Adipose tissue (tissue), 3 donors: ENCODE data around the gene ACTG2. TPM values are rescaled to one million over a fixed set of nuclear protein-coding genes. Genes with fewer than 3 reads are reported as not detected.

Experiments
- H3K27ac ChIP-seq: one replicate; pipeline ENCODE4 v1.5.1; 2013; ENCODE audit warnings: low read depth, low read length
- WGBS, 3 donors: extraction: QIAGEN DNeasy Blood & Tissue Kit; methylation state at CpG; one replicate each; pipeline ENCODE4 v1.1.7; 2013; 5-methylcytosine and 5-hydroxymethylcytosine counted together
- polyA plus RNA-seq, 3 donors: library from polyadenylated mRNA; stranded (reverse); fragments of 200-250 nt; gene quantifications; one replicate each; pipeline ENCODE4 v1.2.3, GENCODE V29; 2013
- donor health status: healthy with polysubstance abuse.
- donor health status: Bipolar disorder and iron deficiency.
- donor health status: healthy.

Gene ACTG2
- polyA plus RNA-seq, 3 donors = 6.6 to 20.4 (median 17.1) TPM

DNA sequence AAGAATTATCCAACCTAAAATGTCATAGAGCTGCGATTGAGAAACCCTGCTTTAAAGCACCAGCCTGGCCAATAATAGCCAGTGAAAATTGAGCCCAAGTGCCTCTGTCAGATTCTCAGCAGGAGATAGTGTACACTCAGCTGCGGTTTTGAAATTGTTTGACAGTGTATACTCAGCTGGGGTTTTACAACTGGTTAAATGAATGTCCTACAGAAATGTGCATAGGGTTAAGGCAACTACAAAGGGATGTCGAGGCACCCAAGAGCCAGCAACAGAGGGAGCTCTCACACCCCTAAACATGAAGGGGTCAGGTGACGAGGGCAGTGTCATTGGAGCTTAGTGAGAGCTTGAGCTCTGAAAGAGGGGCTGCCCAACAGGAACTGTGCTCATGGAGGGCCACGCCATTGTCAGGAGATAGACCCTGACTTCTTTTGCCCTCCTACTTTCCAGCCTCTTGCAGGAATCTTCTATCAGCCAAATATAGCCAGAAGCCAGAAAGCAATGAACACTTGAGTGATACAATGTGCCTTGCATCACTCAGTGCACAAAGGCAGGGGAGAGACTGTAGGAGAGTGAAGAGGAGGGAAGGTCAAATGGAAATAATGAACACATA is 15.1 kb downstream of the ACTG2 start:
- H3K27ac ChIP-seq = no peak overlapping the region
- 44 to 60% (median 55%) methylated on average over 5 of the region's 5 CpGs for WGBS, 3 donors

DNA sequence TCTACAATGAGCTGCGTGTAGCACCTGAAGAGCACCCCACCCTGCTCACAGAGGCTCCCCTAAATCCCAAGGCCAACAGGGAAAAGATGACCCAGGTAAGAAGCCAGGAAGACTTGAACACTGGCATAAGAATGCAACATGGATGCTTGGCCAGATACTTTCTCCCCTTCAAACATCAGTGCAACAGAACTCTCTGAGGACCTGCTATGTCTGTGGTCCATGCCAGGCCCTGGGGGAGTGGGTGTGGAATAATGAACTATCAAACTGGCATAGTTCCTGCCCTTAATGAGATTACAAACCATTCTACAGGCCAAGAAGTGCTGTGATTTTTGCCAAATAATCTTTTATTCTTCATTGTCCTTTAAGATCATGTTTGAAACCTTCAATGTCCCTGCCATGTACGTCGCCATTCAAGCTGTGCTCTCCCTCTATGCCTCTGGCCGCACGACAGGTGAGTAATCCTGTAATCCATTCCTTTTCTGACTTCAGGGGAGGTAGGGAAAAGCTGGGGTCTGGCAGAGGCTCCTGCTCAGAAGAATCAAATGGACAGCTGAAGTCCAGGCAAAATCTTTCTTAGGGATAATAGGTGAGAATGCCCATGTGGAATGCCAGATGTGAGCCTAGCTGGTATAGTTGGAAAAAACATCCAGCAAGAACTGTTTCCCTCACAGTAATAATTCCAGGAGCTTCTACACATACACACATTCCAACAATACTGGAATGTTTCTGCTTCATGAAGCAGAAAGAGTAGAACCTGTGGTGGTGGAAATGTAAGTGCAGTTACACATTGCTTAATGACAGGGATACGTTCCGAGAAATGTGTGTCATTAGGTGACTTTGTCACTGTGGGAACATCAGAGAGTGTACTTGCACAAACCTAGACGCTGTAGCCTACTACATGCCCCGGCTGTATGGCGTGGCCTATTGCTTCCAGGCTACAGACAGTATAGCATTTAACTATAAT is 16.2 kb downstream of the ACTG2 start:
- WGBS, 3 donors = 76 to 90% (median 86%) methylated on average over 10 of the region's 10 CpGs

DNA sequence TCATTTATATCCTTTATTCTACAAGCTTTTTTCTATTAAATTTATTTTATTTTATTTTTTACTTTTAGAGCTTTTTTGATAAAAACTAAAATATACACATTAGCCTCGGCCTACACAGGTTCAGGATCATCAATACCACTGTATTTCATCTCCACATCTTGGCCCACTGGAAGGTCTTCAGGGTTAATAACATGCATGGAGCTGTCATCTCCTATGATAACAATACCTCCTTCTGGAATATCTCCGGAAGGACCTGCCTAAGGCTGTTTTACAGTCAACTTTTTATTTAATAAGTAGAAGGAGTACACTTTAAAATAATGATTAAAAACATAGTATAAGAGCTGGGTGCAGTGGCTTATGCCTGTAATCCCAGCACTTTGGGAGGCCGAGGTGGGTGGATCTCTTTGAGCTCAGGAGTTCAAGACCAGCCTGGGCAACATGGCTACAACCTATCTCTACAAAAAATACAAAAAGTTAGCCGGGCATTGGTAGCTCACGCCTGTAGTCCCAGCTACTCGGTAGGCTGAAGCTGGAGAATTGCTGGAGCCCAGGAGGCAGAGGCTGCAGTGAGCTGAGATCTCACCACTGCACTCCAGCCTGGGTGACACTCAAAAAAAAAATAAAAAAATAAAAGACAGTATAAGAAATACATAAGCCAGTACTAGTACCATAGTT is 18.2 kb downstream of the ACTG2 start:
- WGBS, 3 donors = 79 to 84% (median 80%) methylated on average over 6 of the region's 6 CpGs
- no peak overlapping the region for H3K27ac ChIP-seq

More for the DNA sequence above, 16.2 kb downstream of the ACTG2 start:
- H3K27ac ChIP-seq = no peak overlapping the region

DNA sequence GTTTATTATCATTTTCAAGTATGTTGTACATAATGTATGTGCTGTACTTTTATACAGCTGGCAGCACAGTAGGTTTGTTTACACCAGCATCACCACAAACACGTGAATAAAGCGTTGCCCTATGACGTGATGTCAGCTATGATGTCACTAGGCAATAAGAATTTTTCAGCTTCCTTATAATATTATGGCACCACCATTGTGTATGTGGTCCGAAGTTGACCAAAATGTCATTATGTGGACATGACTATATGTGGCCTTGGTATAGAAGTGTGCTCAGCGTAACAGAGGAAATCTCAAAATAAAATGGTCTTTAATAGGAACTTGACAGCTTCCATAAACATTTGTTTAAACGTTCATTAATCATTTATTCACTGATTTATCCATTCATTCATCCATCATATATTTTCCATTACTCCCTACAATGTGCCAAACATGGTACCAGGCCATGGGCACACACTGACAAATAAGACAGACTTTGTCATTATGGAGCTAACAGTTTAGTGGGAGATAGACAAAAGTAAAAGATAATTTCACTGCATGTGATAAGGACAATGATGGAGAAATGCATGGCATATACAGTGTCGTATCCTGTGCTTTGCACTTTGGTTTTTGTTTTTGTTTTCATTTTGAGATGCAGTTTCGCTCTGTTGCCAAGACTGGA is 18.9 kb downstream of the ACTG2 start:
- 79 to 84% (median 84%) methylated on average over 8 of the region's 8 CpGs for WGBS, 3 donors
- H3K27ac ChIP-seq = no peak overlapping the region

DNA sequence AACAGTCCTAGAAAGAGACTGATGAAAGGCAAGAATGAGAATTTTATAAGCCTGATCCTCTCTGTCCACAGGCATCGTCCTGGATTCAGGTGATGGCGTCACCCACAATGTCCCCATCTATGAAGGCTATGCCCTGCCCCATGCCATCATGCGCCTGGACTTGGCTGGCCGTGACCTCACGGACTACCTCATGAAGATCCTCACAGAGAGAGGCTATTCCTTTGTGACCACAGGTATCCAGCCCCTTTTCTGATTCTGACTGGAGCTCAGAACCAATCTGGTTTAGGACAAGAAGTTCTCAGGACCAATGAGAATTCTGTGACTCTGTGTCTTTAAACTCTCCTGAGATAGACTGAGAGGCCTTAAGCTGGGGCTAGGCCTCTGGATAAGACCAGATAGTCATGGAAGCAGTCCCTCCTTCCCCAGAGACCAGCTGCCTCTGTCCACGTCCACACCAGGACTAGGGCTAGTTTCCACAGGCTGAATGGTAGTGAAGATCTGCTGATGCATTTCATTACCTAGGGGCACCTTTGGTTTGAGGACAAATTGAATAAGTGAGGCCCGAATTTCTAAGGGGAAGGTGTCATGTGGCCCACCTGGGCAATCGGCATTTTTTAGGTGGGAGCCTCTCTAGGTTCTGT is 20.7 kb downstream of the ACTG2 start:
- WGBS, 3 donors = 88 to 93% (median 92%) methylated on average over 8 of the region's 8 CpGs
- no peak overlapping the region for H3K27ac ChIP-seq

DNA sequence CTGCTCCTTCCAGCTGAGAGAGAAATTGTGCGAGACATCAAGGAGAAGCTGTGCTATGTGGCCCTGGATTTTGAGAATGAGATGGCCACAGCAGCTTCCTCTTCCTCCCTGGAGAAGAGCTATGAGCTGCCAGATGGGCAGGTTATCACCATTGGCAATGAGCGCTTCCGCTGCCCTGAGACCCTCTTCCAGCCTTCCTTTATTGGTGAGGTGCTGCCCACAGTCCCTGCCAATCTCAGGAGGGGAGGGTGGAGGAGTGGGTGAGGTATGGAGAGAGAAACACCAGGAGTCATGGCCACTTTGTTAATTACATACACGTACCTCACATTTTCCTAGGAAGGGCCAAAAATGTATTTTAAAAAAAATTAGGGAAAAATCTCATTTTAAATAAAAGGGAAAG is 21.9 kb downstream of the ACTG2 start:
- 85 to 87% (median 86%) methylated on average over 4 of the region's 4 CpGs for whole genome bisulfite sequencing, 3 donors

DNA sequence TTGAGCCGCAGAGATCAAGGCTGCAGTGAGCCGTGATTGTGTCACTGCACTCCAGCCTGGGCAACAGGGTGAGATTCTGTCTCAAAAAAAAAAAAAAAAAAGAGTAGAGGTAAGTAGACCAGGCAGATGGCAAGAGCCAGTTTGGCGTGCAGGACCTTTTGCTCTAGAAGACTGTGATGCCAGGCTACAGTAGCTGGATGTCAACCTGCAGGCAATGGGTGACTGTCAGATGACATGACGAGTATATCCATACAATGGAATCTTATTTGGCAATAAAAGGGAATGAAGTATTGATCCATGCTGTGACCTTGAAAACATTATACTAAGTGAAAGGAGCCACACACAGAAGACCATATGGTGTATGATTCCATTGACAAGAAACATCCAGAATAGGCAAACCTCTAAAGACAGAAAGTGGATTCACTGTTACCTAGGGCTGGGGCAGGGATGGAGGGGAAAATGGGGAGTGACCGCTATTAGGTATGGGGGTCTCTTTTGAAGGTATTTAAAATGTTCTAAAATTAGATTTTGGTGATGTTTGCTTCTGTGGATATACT is 22.7 kb downstream of the ACTG2 start:
- WGBS, 3 donors = 84 to 94% (median 94%) methylated on average over 5 of the region's 5 CpGs
- H3K27ac ChIP-seq = no peak overlapping the region

More for the DNA sequence above, 21.9 kb downstream of the ACTG2 start:
- H3K27ac ChIP-seq = no peak overlapping the region

DNA sequence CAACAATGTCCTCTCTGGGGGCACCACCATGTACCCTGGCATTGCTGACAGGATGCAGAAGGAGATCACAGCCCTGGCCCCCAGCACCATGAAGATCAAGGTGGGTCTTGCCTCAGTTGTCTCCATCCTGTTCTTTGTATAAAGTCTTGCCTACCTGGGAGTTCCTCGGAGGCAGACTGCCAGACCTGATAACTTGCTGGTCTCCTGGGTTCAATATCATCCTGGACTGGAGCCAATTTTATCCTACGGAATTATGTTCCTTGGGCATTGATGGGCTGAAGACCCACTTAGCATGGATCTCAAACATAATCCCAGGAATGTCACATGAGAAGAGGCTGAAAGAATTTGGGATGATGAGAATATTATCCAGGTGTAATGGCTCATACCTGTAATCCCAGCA is 23.9 kb downstream of the ACTG2 start:
- WGBS, 3 donors = 41 to 72% (median 66%) methylated on average over 2 of the region's 2 CpGs
- no peak overlapping the region for H3K27ac ChIP-seq

DNA sequence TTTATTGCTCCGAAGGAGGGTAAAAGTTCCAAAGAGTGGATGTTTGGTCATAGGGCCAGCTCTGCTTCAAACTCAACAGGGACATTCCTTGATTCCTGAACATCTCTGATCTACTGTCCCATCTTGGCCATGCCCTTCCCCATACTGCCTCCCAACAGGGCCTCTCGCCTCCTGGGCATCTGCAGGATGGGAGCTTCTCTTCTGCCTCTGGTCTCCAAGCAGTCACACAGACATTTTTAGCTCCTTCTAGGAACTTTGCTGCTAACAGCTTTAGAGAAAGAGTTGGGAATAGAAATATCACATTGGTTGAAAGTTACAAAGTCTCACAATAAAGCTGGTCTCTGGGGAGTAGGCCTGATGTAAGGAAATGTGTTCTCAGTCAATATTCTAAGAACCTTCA is 24.5 kb downstream of the ACTG2 start:
- WGBS, 3 donors = 46 to 96% (median 87%) methylated on average over 2 of the region's 2 CpGs
- H3K27ac ChIP-seq = no peak overlapping the region

DNA sequence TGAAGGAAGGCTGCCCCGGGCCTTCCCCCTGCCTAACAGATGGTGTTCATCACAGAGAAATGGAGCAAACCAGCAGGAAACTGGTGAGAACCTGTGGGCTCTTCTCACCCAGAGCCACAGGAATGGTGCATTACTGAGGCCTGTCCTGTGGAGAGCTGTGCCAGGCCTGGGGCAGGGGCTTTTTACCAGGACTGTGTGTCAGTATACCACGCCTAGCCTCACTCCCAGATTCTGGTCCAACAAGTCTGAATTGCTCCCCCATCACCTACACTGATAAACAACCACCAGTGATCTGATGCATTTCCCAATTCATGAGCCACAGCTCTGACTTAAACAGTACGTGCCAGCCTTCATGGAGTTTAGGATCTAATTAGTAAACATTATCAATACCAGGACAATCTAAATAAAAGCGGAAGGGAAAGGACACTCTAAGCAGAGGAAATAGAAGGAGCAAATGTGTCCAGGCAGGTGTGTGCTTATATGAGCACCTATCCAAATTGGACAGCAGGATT is 24.9 kb downstream of the ACTG2 start:
- H3K27ac ChIP-seq = no peak overlapping the region
- 82 to 86% (median 82%) methylated on average over 4 of the region's 4 CpGs for WGBS, 3 donors

DNA sequence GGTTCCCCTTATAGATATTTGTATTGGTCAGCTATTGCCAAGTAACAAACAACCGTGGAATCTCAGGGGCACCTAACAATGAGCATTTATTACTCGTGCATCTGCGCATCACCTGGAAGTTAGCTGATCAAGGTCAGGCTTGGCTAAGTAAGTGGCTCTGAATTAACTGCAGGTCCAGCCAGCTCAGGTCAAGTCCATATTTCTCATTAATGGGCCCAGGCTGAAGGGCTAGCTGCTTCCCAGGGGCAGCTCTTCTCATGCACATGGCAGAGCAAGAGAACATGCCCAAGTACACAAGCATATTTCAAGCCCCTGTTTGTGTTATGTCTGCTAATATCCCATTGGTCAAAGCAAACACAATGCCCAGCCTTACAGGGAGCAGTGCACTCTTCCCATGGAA is 26.0 kb downstream of the ACTG2 start:
- no peak overlapping the region for H3K27ac ChIP-seq
- 89 to 92% (median 91%) methylated on average over 3 of the region's 3 CpGs for WGBS, 3 donors

DNA sequence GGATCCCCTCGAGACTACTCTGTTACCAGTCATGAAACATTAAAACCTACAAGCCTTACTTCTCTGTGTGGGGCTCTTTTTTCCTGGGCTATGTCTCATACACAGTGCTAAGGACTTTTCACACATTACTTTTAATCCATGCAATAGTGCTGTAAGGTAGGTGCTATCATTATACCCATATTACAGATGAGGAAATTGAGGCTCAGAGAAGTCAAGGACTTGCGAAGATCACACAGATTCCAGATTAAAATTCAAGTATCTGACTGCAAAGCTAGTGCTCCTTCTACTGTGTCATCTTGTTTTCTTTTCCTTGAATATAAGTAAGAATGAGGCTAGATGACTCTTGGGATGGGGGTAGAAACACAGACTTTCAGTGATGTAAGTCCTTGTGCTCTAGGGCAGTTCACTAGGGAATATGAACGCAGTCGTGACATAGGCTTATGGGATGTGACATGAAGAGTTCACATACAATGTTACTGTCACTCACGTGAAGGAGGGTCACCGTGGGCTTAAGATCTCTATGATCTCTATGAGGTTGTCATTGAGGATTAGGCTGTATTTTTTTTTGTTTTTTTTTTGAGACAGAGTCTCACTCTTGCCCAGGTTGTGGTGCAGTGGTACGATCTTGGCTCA is 26.9 kb downstream of the ACTG2 start:
- 80 to 91% (median 88%) methylated on average over 7 of the region's 7 CpGs for whole genome bisulfite sequencing, 3 donors
- no peak overlapping the region for H3K27ac ChIP-seq

DNA sequence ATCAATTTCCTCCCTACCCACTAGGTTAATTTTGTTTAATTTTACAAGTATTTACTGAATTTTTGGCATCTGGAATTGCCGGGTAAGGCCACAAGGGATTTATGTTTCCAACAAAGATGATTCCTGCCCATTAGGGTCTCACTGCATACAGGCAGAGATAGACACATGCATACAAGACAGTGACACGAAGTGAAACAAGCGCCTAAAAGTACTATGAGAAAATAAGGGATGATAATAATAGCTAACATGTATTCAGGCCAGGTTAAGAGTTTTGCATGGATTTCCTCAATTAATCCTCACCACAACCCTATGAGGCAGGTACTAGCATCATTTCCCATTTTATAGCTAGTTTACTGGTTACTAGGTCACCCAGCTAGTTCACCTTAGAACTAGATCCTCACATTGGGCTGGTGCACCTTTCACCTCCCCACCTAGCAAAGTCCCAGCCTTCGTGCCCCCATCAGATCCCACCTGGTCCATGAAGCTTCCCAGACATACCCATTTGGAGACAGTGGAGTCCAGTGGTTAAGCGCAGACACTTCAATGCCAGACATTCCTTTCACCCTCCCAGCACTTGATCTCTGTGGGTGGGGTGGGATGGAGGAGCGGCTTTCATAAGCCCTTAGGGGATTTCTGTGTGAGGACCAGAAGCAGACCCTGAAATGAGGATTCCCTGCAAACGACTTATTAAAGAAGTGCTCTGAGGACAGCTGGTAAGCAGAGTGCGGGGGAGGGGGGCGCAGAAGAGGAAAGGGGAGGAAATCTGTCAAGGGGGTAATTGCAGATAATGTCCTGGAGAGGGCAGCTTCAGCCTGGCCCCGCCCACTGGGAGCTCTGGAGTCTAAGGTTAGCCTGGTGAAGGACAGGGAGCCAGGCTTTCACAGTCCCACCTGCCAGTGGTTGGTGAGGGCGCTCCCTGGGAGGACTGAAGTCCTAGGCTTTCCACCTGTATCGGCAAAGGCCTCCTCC is 28.1 kb downstream of the ACTG2 start:
- 49 to 57% (median 55%) methylated on average over 12 of the region's 12 CpGs for WGBS, 3 donors
- H3K27ac ChIP-seq = no peak overlapping the region

DNA sequence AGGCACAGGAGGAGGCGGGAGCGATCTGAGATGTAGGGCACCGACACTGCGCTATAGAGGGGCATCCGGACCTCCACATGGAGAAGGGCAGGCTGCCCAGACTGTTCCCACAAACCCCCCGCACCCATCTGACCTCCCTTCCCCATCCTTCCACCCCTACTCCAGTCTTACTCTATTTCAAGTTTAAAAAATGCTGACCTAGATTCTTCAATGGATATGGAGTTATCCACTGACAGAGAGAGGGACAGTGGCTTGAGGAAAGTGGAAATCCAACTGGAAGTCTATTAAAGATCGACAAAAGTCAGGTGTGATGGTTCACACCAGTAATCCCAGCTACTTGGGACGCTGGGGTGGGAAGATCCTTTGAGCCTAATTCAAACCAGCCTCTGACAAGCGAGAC is 28.8 kb downstream of the ACTG2 start:
- WGBS, 3 donors = 78 to 93% (median 92%) methylated on average over 9 of the region's 9 CpGs
- H3K27ac ChIP-seq = no peak overlapping the region

DNA sequence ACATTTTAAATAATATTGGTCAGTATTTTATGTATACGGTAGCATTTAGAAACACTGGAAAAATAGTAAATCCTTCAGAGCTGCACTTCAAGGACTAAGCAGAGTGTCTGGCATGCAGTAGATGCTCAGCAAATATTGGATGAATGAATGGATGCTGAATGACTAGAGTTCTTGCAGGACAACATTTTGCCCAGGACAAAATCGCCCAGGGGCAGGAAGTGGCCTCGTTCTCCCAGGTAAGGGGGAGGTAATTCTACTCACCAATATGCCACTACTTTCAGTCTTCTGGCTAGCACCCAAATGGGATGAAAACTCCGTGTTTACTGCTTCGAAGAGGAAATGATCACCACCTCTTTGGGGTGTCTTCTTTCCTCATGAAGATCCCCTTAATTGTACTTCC is 29.9 kb downstream of the ACTG2 start:
- H3K27ac ChIP-seq = no peak overlapping the region
- WGBS, 3 donors = 47 to 53% (median 51%) methylated on average over 5 of the region's 5 CpGs

DNA sequence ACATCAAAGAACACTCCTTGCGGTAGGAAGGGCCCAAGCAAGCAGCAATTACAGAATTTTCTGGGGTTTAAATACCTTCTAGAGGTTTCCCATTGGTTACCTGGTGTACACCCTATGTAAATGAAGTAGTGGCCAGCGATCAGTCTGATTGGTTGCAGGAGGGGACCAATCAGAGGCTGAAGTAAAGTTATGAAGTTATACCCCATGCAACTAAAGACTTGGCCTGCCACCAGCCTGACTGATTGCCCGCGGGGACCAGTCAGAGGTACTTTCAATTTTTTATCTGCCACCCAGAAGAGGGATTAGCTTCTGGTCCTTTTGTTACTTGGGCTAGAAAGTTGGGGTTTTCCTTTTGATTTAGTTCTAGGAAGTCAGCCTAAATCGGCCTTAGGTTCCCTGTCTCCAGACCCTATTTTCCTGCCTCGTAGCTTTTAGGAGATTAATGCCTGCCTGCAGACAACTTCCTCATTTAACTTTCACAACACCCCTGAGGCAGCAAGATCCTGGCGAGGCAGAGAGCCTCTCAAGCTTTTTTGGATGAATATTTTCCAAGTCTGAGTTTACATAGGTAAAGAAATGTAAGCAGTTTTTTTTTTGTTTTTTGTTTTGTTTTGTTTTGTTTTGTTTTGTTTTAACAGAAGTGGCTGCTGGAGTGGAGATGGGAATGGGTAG is 32.4 kb downstream of the ACTG2 start:
- WGBS, 3 donors = 77 to 86% (median 78%) methylated on average over 7 of the region's 7 CpGs
- no peak overlapping the region for H3K27ac ChIP-seq
